ENCODE data around the gene CPXM2.

DNA sequence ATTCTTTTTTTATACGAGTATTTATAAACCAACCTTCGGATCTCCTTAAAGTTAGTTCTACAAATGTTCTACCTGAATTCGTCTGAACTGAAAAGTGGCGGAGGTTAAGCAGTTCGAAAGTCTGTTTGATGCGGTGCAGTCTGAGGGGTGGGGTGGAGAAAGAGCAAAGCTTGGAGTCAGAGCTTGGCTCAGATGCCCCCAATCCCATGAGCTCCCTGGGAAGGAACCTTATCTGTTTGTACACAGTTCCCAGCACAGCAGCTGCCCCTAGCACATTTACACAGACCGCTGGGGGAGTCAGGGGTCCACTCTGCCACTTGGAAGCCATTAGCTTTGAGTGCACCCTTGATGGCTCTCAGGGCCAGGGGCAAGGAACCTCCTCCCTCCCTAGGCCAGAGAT, 30.8 kb downstream of the CPXM2 start:
- TF ChIP-seq ELF4 (IDR thresholded peaks at IDR 0.05) (no peak), CTBP1 (IDR thresholded peaks at IDR 0.05; ENCODE audit: borderline replicate concordance) (no peak), BHLHE40 (IDR thresholded peaks at IDR 0.05; ENCODE audit: borderline replicate concordance) (no peak), HDGF (IDR thresholded peaks at IDR 0.05; ENCODE audit: borderline replicate concordance) (no peak), TARDBP (IDR thresholded peaks at IDR 0.05) (no peak), FOXM1 (IDR thresholded peaks at IDR 0.05; ENCODE audit: borderline replicate concordance) (no peak), SP1 (IDR thresholded peaks at IDR 0.05) (no peak), SUZ12 (IDR thresholded peaks at IDR 0.05) (no peak), PKNOX1 (IDR thresholded peaks at IDR 0.05) (no peak)
